Thyroid gland (tissue), 4 donors: Measurements from ENCODE around the gene ANO9.

Experiments used
- POLR2A ChIP-seq, 2 donors: fragments of 450-650 bp; IDR thresholded peaks; one replicate each; pipeline ENCODE4 v1.6.1; 2017; ENCODE audit warnings: antibody characterized with exemption in 2 of 2, mild to moderate bottlenecking in 2 of 2, moderate library complexity in 1 of 2
- TF ChIP-seq, protein P1 (sequence below), 6 experiments: fragments of 200-600 bp in 3 of 6; fragments of 450-650 bp in 3 of 6; sonication (generic) in 3 of 6; IDR thresholded peaks; one replicate each; pipeline ENCODE4 v1.5.1; 2016 to 2019; ENCODE audit warnings: antibody characterized with exemption in 6 of 6, mild to moderate bottlenecking in 2 of 6, inconsistent platforms in 1 of 6, moderate library complexity in 1 of 6

DNA sequence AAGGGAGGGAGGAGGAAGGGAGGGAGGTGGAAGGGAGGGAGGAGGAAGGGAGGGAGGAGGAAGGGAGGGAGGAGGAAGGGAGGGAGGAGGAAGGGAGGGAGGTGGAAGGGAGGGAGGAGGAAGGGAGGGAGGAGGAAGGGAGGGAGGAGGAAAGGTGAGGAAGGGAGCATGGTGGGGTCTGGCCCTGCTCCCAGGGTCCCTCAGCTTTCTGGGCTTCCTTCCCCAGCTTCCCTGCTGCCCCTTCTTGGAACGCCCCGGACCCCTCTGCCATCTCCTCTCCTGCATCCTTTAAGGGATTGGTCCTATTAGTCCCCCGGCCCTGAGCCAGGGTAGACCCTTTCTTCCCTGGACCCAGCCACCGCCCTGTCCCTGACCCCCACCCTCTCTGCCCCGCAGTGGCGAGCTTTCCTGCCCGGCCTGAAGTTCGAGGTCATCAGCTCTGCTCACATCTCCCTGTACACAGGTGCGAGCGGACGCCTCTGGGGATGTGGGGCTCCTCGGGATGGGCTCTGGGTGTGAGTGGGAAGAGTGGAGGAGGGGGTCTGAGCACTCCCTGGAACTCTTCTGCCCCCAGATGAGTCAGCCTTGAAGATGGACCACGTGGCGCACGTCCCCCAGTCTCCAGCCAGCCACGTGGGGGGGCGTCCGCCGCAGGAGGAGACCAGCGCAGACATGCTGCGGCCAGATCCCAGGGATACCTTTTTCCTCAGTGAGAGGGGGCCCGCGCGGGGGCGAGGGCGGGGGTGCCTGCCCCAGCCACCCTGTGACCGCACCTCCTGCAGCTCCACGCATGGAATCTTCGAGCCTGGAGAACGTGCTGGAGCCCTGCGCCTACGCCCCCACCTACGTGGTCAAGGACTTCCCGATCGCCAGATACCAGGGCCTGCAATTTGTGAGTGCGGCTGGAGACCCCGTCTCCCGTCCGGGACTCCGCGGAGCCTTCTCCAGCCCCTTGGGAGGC, 66.5 kb downstream of the ANO9 start:
- TF ChIP-seq, protein P1, sequence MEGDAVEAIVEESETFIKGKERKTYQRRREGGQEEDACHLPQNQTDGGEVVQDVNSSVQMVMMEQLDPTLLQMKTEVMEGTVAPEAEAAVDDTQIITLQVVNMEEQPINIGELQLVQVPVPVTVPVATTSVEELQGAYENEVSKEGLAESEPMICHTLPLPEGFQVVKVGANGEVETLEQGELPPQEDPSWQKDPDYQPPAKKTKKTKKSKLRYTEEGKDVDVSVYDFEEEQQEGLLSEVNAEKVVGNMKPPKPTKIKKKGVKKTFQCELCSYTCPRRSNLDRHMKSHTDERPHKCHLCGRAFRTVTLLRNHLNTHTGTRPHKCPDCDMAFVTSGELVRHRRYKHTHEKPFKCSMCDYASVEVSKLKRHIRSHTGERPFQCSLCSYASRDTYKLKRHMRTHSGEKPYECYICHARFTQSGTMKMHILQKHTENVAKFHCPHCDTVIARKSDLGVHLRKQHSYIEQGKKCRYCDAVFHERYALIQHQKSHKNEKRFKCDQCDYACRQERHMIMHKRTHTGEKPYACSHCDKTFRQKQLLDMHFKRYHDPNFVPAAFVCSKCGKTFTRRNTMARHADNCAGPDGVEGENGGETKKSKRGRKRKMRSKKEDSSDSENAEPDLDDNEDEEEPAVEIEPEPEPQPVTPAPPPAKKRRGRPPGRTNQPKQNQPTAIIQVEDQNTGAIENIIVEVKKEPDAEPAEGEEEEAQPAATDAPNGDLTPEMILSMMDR (IDR thresholded peaks at IDR 0.05) = no peak
- TF ChIP-seq POLR2A (IDR thresholded peaks at IDR 0.05) = no peak
